CD8-positive, alpha-beta memory T cell (primary cell): ENCODE results near the gene ITGBL1. TPM values are rescaled to one million over a fixed set of nuclear protein-coding genes. Genes with fewer than 3 reads are reported as not detected.
"Not testable (repeated sequence)": the region's sequence is repeated elsewhere in the genome, so short reads cannot be mapped to it uniquely, and the experiment has no call there.

Experiments used
- CTCF ChIA-PET: fragments of 350-600 bp; sonication (Branson Sonifier 250); formaldehyde crosslinking; loops from one replicate; lab custom pipeline; 2021; ENCODE audit warnings: antibody characterized with exemption; lab: Charles Lee
- POLR2A ChIA-PET: fragments of 350-600 bp; sonication (Branson Sonifier 250); formaldehyde crosslinking; loops from one replicate; lab custom pipeline; 2021; ENCODE audit warnings: antibody characterized with exemption; lab: Charles Lee
- DNase-seq, 5 donors: peaks; one replicate each; pipeline versions ENCODE4 v3.0.0 to v3.0.0-alpha.2; 2020 to 2022; ENCODE audit warnings: mixed read lengths in 1 of 5
- H3K27ac ChIP-seq: one replicate; pipeline ENCODE4 v1.7.0; 2013; ENCODE audit warnings: low read depth, mild to moderate bottlenecking, low read length, moderate library complexity
- H3K27me3 ChIP-seq: 2 replicates; pipeline ENCODE4 v1.7.0; 2013; ENCODE audit warnings: low read length, mild to moderate bottlenecking; ENCODE audit not compliant: insufficient read depth, poor library complexity, severe bottlenecking
- H3K36me3 ChIP-seq: 2 replicates; pipeline ENCODE4 v1.7.0; 2013; ENCODE audit warnings: mild to moderate bottlenecking, low read length, moderate library complexity; ENCODE audit not compliant: insufficient read depth
- H3K4me1 ChIP-seq: 2 replicates; pipeline ENCODE4 v1.7.0; 2013; ENCODE audit warnings: mild to moderate bottlenecking, low read length, moderate library complexity; ENCODE audit not compliant: insufficient read depth
- H3K4me3 ChIP-seq: 2 replicates; pipeline ENCODE4 v1.7.0; 2013; ENCODE audit warnings: mild to moderate bottlenecking, low read length
- H3K9me3 ChIP-seq: 2 replicates; pipeline ENCODE4 v1.7.0; 2013; ENCODE audit warnings: mild to moderate bottlenecking, low read length
- H3K27ac Mint-ChIP-seq, 8 donors: one replicate each; pipeline ENCODE4 v1.8.0; 2020 to 2021; ENCODE audit warnings: mixed read lengths in 8 of 8, mild to moderate bottlenecking in 6 of 8, inconsistent platforms in 3 of 8, moderate library complexity in 3 of 8
- H3K27me3 Mint-ChIP-seq, 2 donors: one replicate each; pipeline ENCODE4 v1.8.0; 2020 to 2021; ENCODE audit warnings: mixed read lengths in 2 of 2, mild to moderate bottlenecking in 1 of 2, moderate library complexity in 1 of 2
- H3K36me3 Mint-ChIP-seq, 3 donors: one replicate each; pipeline ENCODE4 v1.8.0; 2020 to 2021; ENCODE audit warnings: mixed read lengths in 3 of 3, inconsistent platforms in 1 of 3, mild to moderate bottlenecking in 1 of 3
- H3K4me1 Mint-ChIP-seq, 3 donors: one replicate each; pipeline ENCODE4 v1.8.0; 2020 to 2021; ENCODE audit warnings: mixed read lengths in 3 of 3, inconsistent platforms in 1 of 3, mild to moderate bottlenecking in 1 of 3
- H3K4me3 Mint-ChIP-seq, 7 donors: one replicate each; pipeline ENCODE4 v1.8.0; 2020 to 2021; ENCODE audit warnings: mixed read lengths in 7 of 7, mild to moderate bottlenecking in 6 of 7, moderate library complexity in 4 of 7, inconsistent platforms in 2 of 7
- H3K9me3 Mint-ChIP-seq, 5 donors: one replicate each; pipeline ENCODE4 v1.8.0; 2020 to 2022; ENCODE audit warnings: mixed read lengths in 5 of 5, mild to moderate bottlenecking in 3 of 5, moderate library complexity in 2 of 5, inconsistent platforms in 1 of 5
- polyA plus RNA-seq: library from polyadenylated mRNA; unstranded; fragments of 300-500 nt; fragmentation: Illumina TruSeq; gene quantifications from one replicate; pipeline ENCODE4 v1.2.3, GENCODE V29; 2021
- total RNA-seq, 2 experiments: library from RNA; stranded (reverse); gene quantifications; one replicate each; pipeline ENCODE4 v1.2.3, GENCODE V29; 2021

ITGBL1 gene
- total and polyA plus RNA-seq, 3 experiments from 2014 or later: not detected

- H3K27ac ChIP-seq, H3K9me3 ChIP-seq, H3K4me1 ChIP-seq, H3K4me3 ChIP-seq, H3K9me3 Mint-ChIP-seq, H3K36me3 Mint-ChIP-seq, H3K4me1 Mint-ChIP-seq, H3K27me3 Mint-ChIP-seq, H3K36me3 ChIP-seq, H3K27me3 ChIP-seq, CTCF ChIA-PET, POLR2A ChIA-PET, H3K4me3 Mint-ChIP-seq: not testable (repeated sequence)
- peak overlapping the region in 1 of 8 donors; percentile 36 for H3K27ac Mint-ChIP-seq
- peak in 1 of 5 donors; percentile 30 for DNase-seq
These were observed 92.1 kb downstream of the ITGBL1 start for GRCh38 chr13:101544544-101544943.

GRCh38 chr13:101544979-101545378 lies 92.5 kb downstream of the ITGBL1 start:
- H3K27me3 Mint-ChIP-seq: peaks cover 6 to 8% of the 10 kb centered on the region in 2 donors
- no peaks in the 10 kb centered on the region for H3K36me3 ChIP-seq
- H3K27ac ChIP-seq: no peak overlapping the region
- ChIA-PET POLR2A (no interaction called here), CTCF (no interaction called here)
- no peaks in the 10 kb centered on the region for H3K36me3 Mint-ChIP-seq
- no peaks in the 10 kb centered on the region for H3K27me3 ChIP-seq
- no peak overlapping the region for H3K4me3 Mint-ChIP-seq
- H3K9me3 Mint-ChIP-seq: peaks cover 0 to 5% (median 0%) of the 10 kb centered on the region in 5 donors
- H3K4me1 ChIP-seq: no peaks in the 10 kb centered on the region
- H3K4me1 Mint-ChIP-seq: no peaks in the 10 kb centered on the region
- peak overlapping the region in 1 of 8 donors; percentile 82 for H3K27ac Mint-ChIP-seq
- DNase-seq: no peak
- H3K4me3 ChIP-seq: no peak overlapping the region
- no peaks in the 10 kb centered on the region for H3K9me3 ChIP-seq

GRCh38 chr13:101545521-101545920 lies 93.0 kb downstream of the ITGBL1 start:
- no peak for DNase-seq
- H3K9me3 ChIP-seq: no peaks in the 10 kb centered on the region
- H3K36me3 ChIP-seq: no peaks in the 10 kb centered on the region
- Mint-ChIP-seq H3K4me1 (no peaks in the 10 kb centered on the region), H3K27me3 (peaks cover 6 to 8% of the 10 kb centered on the region in 2 donors), H3K27ac (peak overlapping the region in 1 of 8 donors; percentile 15), H3K36me3 (no peaks in the 10 kb centered on the region), H3K9me3 (peaks cover 0 to 5% (median 0%) of the 10 kb centered on the region in 5 donors), H3K4me3 (no peak overlapping the region)
- no peak overlapping the region for H3K27ac ChIP-seq
- no peaks in the 10 kb centered on the region for H3K4me1 ChIP-seq
- H3K4me3 ChIP-seq: no peak overlapping the region
- no peaks in the 10 kb centered on the region for H3K27me3 ChIP-seq
- POLR2A ChIA-PET: no interaction called here
- CTCF ChIA-PET: no interaction called here

- Mint-ChIP-seq H3K27me3 (peaks cover 0 to 1% of the 10 kb centered on the region in 2 donors), H3K4me3 (no peak overlapping the region), H3K27ac (no peak overlapping the region), H3K4me1 (no peaks in the 10 kb centered on the region), H3K36me3 (no peaks in the 10 kb centered on the region), H3K9me3 (no peaks in the 10 kb centered on the region)
- Histone ChIP-seq H3K36me3 (no peaks in the 10 kb centered on the region), H3K27ac (no peak overlapping the region), H3K27me3 (no peaks in the 10 kb centered on the region), H3K4me1 (no peaks in the 10 kb centered on the region), H3K9me3 (no peaks in the 10 kb centered on the region), H3K4me3 (no peak overlapping the region)
- DNase-seq: no peak
- CTCF ChIA-PET: no interaction called here
- POLR2A ChIA-PET: no interaction called here
These were observed 99.8 kb downstream of the ITGBL1 start for GRCh38 chr13:101552286-101552685.

DNA sequence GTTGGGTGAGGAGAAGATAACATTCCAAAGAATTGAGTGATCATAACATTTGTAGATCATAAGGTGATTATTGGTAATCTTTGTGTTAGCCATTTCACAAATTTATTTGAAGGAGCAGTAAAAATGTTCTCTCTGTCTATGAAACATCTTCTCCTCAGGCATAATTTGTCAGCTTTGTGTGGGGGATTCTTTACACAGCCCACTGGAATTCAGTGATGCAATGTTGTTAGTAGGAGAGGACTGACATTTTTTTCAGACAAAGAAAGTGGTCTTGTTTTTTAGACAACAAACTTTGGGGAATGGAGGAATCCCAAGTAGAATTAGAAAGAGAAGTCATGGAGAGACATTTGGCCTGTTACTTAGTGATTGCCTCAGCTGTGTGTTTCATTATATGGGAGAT lies 100.3 kb downstream of the ITGBL1 start:
- CTCF ChIA-PET: no interaction called here
- no peaks in the 10 kb centered on the region for H3K27me3 ChIP-seq
- H3K27ac Mint-ChIP-seq: no peak overlapping the region

DNA sequence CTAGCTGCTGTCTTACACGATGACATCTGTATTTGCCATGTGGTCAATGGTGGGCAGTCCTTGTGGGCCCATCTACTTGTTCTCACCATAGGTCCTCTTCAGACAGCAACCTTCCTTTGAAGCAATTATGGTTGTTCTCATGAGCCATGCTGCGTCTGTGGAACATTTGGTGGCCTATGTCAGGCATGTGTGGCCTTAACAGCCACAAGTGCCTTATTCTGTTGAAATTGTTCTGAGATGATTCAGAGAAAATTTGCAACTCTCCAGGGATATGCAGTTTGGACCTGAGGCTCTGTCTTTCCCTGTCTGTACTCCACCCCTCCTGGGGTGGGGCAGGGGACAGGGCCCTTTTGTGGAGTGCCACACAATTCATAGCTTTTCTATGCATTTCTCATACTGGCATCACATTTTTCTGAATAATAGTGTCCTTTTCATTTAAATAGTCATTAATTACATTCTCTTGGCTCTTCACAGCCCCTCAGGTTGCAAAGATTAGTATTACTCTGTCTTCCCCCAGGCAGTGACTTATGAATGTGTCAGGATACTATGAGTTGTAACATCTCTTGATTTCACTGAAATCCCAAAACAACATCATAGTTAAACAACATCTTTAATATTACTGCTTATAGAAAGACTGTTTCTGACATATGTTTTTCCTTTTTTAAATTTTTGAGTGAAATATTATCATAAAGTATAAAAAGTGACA lies 102.1 kb downstream of the ITGBL1 start:
- no peak overlapping the region for H3K27ac Mint-ChIP-seq
- no peak overlapping the region for H3K4me3 Mint-ChIP-seq
- no peaks in the 10 kb centered on the region for H3K27me3 ChIP-seq
- ChIA-PET CTCF (no interaction called here), POLR2A (no interaction called here)
- H3K4me3 ChIP-seq: no peak overlapping the region
- H3K36me3 Mint-ChIP-seq: no peaks in the 10 kb centered on the region
- no peak overlapping the region for H3K27ac ChIP-seq
- H3K27me3 Mint-ChIP-seq: peaks cover 6 to 14% of the 10 kb centered on the region in 2 donors
- no peaks in the 10 kb centered on the region for H3K4me1 Mint-ChIP-seq
- H3K36me3 ChIP-seq: no peaks in the 10 kb centered on the region
- DNase-seq: no peak
- H3K9me3 Mint-ChIP-seq: no peaks in the 10 kb centered on the region
- no peaks in the 10 kb centered on the region for H3K4me1 ChIP-seq
- H3K9me3 ChIP-seq: no peaks in the 10 kb centered on the region

More for the DNA sequence above, 100.3 kb downstream of the ITGBL1 start:
- Mint-ChIP-seq H3K4me1 (no peaks in the 10 kb centered on the region), H3K9me3 (no peaks in the 10 kb centered on the region), H3K36me3 (no peaks in the 10 kb centered on the region), H3K27me3 (peaks cover 2 to 3% of the 10 kb centered on the region in 2 donors), H3K4me3 (no peak overlapping the region)
- Histone ChIP-seq H3K4me3 (no peak overlapping the region), H3K4me1 (no peaks in the 10 kb centered on the region), H3K9me3 (no peaks in the 10 kb centered on the region), H3K27ac (no peak overlapping the region), H3K36me3 (no peaks in the 10 kb centered on the region)
- POLR2A ChIA-PET: no interaction called here
- no peak for DNase-seq

GRCh38 chr13:101555610-101556009 lies 103.1 kb downstream of the ITGBL1 start:
- no peak for DNase-seq
- H3K4me3 ChIP-seq: no peak overlapping the region
- peaks cover 6 to 21% of the 10 kb centered on the region in 2 donors for H3K27me3 Mint-ChIP-seq
- no peaks in the 10 kb centered on the region for H3K4me1 Mint-ChIP-seq
- no peaks in the 10 kb centered on the region for H3K36me3 ChIP-seq
- no peaks in the 10 kb centered on the region for H3K9me3 Mint-ChIP-seq
- no peaks in the 10 kb centered on the region for H3K4me1 ChIP-seq
- no peak overlapping the region for H3K27ac Mint-ChIP-seq
- ChIA-PET CTCF (no interaction called here), POLR2A (no interaction called here)
- H3K36me3 Mint-ChIP-seq: no peaks in the 10 kb centered on the region
- no peak overlapping the region for H3K4me3 Mint-ChIP-seq
- H3K27ac ChIP-seq: no peak overlapping the region
- no peaks in the 10 kb centered on the region for H3K27me3 ChIP-seq
- H3K9me3 ChIP-seq: no peaks in the 10 kb centered on the region

DNA sequence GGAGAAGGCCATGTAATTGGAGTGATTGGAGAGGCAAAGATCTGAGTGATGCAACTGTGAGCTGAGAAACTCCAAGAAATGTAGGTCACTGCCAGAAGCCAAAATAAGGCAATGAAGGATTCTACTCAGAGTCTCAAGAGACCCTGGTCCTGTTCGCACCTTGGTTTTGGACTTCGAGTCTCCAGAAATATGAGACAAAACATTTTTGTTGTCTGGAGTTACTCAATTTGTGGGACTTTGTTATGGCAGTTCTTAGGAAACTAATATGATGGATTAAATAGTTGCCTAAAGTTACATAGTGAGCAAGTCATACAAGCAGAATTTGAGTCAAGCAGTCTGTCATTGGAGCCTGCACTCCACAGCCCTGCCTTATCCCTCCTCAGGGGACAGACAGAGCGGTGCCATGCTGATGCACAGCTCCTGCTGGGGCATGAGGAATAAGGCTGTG lies 104.2 kb downstream of the ITGBL1 start:
- no peak overlapping the region for H3K27ac Mint-ChIP-seq

More for the DNA sequence above, 104.2 kb downstream of the ITGBL1 start:
- Histone ChIP-seq H3K9me3 (no peaks in the 10 kb centered on the region), H3K4me3 (no peak overlapping the region), H3K36me3 (no peaks in the 10 kb centered on the region), H3K4me1 (no peaks in the 10 kb centered on the region), H3K27me3 (no peaks in the 10 kb centered on the region), H3K27ac (no peak overlapping the region)
- H3K27me3 Mint-ChIP-seq: peaks cover 6 to 30% of the 10 kb centered on the region in 2 donors
- ChIA-PET CTCF (no interaction called here), POLR2A (no interaction called here)
- no peak overlapping the region for H3K4me3 Mint-ChIP-seq
- DNase-seq: no peak
- H3K36me3 Mint-ChIP-seq: no peaks in the 10 kb centered on the region
- H3K9me3 Mint-ChIP-seq: peaks cover 0 to 2% (median 0%) of the 10 kb centered on the region in 5 donors
- H3K4me1 Mint-ChIP-seq: no peaks in the 10 kb centered on the region
